Stimulated activated CD4-positive, alpha-beta T cell treated with anti-CD3 and anti-CD28 coated beads, TNF-alpha, amount 100 ng/mL, for 48 hours (primary cell): Measurements from ENCODE around the gene PRR7.

Experiments used
- DNase-seq, 3 donors: peaks; one replicate each; pipeline ENCODE4 v3.0.0-alpha.2; 2020; ENCODE audit warnings: low read depth in 3 of 3

PRR7 gene

DNA sequence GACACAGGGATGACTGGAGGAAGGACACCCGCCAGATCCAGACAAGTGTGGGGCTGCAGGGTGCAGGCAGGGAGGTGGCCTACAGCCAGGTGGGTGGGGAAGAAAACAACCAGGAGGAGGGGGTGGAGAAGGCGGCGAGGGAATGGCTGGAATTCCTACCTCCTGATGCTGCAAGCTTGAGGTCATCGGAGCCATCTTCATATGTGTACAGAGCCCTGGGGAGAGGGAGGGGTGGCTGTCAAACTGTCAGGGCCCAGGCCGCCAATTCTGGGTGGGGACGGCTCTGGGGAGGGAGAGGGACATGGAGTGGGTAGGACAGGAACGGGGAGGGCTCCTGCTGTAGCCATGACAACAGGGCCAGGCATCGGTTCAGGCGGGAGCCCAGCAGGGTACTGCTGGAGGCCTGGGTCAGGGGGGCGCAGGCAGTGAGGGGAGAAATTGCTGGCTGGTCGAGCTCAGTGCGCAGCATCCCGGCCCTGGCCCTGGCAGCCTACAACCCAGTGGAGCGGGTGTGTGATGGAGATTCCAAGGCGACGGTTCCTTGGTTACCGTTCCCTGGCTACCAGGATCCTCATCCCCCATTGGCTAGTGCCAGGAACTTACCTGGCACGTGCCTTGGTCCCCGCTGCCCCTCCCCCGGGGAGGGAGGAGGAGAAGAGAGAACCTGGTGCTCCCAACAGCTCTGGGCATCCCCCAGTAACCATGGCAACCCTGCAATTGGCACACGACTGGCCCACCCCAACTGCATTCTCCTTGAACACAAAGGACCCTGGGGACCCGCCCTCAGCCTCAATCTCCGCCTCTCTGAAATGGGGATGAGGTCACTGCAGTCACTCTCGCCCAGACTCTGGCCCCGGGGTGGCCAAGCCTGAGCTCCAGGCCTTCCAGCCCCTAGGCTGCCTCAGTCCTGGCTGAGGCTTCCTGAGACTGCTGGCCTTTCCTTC lies 22.3 kb downstream of the PRR7 start:
- DNase-seq = no peak

DNA sequence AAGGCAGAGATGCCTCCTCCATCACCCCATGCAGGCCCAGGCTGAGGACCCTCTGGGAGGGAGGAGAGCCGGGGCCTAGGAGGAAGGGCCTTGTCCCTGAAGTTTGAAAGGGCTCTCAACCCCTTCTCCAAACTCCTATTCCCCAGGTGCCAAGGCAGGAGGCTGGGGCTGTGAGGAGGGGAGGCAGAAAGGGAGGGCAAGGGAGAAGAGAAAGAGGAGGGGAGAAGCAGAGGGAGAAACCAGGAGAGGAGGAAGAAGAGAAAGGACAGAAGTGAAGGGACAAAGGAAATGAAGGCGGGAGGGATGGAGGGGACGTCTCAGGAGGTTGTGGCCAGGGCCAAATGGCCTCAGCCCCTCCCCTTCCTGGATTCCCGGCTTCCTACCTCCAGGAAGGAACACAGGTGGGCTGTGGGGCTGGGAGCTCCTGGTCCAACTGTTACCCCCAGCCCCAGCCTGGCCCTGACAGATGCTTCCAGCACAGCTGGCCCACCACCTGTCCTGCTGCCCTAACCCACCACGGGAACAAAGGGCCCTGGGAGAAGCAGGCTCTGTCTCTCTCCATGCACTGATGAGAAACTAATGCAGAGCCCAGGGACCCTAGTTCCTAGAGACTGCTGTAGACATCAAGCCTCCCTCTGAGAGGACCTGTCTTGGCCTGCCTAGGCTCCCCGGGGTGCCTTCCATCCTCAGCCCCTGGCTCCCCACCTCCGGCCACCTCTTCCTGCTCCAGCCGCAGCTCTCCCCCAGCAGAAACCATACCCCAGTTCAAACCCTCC lies 23.3 kb downstream of the PRR7 start:
- DNase-seq = no peak

DNA sequence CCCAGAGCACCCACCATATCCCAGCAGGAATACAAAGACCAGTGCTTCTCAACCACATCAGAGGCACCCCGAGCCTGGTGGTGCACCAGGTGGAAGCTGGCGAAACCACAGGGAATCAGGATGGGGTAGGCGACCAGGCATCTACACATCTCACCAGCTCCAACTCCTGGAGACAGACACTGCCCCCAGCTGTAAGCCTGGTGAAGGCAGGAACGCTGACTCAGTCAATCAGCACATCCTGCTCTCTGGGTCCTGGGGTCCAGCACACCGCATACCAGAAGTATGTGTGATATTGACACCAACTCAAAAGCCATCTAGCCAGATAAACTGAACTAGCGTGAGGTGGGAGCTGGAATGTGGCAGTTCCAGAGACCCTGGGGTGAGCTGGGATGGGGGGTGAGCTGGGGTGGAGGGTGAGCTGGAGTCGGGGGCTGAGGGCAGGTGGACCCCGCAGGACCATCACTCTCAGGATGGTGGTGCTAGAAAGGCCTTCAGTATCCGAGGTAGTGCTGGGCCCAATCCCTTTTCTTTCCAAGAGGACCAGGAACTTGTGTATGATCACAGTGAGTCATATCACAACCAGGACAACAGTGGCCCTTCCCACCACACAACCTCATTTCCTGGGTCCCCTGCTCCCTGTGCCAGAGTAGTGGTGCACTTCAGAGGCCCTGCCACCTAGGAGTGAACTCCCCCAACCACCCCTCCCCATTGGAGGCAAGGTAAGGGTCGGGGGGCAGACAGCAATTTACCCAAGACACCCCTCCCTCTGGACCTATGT lies 24.3 kb downstream of the PRR7 start:
- no peak for DNase-seq

DNA sequence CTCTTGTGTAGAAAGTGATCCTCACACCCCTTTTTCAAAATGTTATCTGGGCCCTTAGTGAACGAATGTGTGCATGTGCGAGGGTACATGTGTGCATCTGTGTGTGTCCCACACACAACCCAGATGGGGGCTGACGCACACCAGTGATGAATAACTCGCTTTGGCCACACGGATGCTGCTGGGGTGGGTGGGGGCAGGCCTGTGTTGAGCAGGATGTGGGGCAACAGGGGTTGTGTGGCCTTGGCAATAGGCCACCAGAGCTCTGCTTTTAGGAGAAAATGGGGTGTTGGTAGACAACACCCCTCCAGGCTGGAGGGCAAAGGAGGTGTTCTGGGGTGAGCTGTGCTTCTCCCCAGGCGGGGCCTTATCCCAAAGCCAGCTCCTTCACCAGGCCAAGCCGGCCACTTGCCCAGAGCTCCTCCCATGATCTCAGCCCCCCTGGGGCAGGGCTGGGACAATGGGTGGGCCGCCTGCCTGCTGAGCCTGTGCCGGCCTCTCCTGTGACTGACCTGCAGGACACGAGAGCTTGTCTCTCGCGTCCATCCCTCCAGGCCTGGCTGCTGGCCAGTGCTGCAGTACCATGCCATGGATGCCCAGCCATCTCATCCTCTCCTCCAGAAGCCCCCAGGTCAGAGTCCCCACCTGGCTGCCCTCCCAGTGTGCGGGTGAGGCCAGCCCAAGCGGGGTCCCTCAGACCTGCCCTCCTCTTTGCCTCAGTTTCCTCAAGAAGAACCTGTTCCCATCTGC lies 25.2 kb downstream of the PRR7 start:
- no peak for DNase-seq

DNA sequence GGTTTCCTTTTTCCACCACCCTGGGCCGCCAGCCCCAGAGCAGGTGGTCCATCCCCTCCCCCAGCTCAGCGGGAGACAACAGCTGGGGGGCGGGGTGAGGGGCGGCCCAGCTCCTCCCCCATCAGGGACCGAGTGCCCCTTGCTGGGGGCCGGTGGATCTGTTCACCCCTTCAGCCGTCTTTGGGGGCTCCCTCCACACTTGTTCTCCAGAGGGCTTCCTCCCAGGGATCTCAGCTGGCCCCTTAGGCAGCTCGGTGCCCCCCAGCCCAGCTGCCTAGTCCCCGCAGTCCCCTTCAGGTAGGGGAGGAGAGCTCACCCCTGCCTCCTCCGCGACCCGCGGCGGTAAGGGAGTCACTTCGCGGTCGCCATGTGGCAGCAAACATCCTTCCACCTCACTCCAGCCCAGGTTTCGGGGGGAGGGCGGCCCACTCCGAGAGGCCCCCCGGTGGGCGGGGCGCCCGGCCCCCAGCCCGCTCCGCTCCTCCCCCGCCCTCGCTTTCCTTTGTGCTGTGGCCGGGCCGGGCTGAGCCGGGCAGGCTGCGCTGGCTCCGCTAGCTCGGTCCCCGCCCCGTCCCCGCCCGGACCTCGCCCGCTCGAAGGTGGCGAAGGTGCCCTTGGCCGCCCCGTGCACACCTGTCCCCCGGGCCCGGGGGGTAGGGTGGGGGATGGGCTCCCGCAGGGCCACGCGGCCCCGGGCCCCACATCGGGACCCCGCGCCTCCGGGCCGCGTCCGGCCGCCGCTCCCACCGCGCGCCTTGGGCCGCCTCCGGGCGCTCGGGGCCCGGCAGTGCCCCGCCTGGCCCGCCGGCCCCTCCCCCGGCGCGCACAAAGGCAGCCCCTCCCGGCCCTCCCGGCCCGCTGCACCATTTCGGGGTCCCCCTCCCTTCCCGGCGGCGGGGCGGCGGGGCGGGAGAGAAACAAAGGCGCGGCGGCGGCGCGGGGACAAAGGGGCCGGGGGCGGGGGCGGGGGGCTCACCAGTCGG lies 26.1 kb downstream of the PRR7 start:
- DNase-seq = peak in 1 of 3 donors; percentile 56

DNA sequence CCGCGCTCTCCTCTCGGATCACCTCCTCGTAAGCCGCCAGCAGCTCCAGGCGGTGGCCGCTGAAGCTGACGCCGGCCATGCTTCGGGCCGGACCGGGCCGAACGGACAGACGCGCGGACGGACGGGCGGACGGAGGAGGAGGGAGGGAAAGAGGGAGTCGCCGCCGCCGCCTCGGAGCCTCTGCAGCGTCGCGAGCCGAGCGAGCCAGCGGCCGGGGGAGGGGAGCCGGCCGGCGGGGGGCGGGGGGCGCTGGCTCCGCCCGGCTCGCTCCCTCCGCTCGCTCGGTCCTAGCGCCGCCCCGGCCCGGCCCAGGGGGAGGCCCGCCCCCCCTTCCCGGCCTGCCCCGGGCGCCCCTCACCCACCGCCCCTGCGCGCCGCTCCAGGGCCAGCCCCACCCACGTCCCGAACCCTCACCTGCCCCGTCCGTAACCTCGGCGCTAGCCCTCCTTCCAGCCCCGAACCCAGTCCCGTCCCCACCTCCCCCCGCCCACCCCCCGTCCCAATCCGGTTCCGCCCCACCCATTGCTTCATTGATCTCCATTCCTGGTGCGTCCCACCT lies 26.9 kb downstream of the PRR7 start, which contains the start of gene DBN1:
Gene DBN1 (minus strand): TSS at position 192 of the 559 bp plus-strand sequence. CDS start 113 bp downstream, at position 79.
- no peak for DNase-seq

DNA sequence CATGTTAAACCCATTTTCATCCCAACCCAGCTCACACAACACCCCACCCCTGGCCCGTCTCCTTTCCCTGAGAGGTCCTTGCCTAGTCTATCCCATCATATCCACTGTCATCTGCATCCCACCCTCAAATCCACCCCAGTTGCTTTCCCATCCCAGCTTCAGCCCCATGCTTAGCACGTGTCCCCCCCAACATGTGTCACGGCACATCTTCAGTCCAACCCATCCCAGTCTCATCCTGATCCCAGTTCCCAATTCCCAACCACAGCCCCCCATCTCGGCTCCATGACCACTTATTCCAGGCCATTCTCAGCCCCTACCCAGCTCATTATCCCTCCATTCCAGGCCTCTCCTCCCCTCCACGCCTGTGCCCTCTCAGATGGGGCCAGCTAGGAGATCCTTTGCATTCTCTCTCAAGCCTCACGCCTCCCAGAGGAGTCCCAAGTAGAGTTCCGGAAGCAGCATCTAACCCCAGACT lies 27.4 kb downstream of the PRR7 start:
- no peak for DNase-seq

DNA sequence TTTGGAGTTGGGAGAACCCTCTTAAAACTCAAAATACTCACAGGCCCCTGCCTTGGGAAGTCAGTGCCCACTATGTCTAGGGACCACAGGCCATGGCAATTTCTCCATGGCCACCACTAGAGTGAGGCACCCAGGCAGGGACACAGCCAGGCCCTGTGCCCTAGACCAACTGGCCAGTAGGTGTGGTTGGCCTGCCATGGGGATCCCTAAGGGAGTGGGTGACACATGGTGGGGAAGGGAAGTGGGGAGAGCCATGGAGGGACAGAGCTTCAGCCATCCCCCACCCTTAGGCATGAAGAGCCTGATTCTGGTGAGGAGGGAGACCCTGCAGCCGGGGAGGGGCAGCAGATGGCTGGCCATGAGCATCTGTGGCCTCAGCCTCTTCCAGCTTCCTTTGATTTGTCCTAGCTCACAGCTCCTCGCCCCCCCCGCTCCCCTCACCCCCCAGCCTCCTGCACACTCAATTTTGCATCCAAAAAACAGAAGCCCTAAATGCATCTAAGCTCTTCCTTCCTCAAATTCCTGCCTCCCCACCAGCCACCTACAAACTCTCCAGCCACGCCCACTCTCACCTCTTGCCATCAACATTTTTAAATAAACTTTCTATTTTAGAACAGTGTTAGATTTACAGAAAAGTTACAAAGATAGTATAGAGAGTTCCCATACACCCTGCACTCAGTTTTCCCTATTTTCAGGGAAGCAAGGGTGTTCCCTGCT lies 28.4 kb downstream of the PRR7 start:
- DNase-seq = no peak

DNA sequence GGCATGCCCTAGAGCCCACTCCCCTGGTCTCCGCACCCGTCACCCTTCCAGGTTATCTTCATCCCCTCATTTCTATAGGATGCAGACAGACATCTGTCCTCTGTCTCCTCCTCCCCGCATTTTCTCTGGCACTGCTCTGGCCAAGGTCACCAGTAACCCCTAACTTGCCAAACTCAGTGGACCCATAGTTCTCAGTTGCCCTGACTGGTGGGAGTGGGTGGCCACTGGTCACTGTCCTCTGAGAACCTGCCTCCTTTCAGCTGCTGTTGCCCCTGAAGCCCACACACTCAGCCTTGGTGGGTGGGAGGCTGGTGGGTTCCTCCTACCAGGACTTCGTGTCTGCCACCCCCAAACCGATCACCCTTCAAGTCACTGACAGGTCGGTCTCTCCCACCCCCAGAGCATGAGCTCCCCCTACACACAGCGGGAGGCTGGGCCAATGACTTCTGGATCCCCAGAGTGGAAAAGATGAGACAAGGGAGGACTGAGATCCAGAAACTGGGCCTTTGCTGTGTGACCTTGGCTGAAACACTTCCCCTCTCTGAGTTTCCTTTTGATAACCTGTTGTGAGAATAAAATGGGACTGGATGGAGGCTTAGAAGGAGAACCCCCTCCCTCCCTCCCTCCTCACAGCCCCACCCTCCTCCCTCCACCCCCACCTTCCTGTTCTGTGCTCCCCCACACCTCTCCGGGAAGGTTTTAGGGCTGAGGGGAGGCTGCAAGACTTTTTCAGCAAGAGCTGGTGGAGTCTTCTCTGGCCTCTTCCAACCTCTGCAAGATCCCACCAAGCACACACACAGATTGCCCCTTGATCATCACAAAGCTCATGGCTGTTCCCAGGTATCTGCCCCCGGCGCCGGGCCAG lies 29.2 kb downstream of the PRR7 start:
- DNase-seq = no peak

DNA sequence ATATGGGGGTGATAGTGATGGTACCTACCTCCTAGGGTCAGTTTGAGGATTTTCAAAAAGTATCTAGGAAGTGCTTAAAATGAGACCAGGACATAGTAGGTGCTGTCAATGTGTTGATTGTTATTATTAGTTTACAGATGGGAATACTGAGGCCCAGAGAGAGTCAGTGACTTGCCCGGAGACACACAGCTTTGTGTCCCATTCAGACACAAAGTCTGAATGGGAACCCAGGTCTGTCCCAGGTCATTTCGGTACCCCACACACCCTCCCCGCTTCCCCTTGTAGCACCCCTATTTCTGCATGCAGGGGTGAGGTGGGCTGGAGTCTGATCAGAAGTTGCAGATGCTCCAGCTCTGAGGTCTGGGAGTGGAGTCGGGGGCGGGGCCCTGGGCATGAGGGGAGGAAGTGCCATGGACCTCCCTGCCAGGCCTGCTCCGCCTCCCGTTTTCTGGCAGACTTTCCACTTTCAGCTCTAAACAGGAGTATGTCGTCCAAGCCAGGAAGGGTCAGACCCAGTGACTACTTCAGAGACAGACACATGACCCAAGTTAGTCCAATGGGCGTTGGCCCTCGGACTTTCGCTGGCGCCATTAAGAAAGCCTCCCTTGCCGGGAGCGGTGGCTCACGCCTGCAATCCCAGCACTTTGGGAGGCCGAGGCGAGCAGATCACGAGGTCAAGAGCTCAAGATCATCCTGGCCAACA lies 30.1 kb downstream of the PRR7 start:
- DNase-seq = no peak

DNA sequence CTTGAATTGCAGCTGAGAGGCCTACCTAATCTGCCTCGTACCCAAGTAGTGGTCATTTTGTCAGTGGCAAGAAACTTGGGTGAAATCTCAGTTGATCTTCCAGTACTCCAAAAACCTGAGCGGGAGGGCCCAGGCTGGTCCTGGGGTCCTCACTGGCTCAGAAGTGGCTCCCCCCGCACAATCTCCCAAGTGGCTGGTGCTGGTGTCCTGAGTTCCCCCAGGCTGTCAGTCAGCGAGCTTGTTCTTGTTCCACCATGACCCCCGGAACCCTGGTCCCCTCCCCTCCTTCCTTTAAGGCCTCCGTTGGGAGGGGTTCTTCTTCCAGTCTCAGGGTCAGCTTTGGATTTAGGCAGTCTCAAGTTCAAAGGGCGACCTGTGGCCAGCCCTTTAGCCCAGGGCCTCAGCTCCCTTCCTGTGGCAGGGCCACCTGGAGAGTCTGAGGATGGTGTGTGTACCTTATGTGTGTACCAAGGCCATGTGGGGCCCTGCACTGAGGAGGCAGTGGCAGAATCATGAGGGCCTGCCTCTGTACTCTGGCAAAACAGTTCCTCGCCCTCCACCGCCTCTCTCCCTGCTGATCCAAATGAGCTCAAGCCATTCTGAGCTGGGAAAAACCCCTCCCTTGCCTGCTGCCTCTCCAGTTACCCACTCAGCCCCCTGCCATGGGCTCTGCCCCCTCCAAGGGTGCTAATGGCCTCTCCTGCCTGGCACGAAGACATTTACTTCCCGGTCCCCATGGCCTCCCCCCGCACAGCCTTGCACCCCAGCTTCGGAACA lies 31.3 kb downstream of the PRR7 start:
- DNase-seq = no peak

DNA sequence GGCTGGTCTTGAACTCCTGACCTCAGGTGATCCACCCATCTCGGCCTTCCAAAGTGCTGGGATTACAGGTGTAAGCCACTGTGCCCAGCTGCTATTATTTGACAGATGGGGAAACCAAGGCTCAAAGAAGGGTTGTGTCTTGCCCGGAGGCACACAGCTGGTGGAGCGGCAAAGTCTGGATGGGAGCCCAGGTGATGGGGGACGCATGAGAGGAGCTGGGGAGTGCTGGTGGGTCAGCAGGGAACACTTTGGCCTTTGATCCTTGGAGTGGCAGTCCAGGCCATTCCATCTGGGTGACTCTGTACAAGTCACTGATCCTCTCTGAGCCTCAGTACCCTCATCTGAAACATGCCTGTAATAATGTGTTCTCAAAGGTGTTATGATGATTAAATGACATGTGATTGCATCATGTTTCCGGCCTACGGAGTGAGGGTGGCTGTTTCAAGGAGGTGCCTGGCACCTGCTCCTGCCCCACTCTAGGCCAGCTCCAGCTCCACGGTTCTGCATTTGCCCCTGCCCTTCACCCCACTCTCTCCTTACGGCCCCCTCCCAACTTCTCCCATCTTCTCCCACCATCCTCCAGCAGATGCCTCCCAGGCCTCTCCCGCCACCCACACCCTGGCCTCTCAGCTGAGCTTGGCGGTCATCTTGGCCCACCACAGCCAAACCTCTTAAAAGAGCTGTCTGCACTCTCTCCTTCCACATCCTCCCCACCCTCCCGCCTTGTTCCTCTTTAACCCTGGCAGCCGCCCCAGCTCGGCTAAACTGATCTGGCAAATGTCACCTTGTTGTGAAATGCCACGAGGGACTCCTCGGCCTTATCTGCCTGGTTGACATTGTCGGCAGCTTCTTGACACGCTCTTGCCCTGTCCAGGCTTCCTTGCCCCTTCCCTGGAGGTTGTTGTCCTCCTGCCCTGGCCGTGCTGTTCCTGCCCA lies 32.4 kb downstream of the PRR7 start:
- DNase-seq = no peak

DNA sequence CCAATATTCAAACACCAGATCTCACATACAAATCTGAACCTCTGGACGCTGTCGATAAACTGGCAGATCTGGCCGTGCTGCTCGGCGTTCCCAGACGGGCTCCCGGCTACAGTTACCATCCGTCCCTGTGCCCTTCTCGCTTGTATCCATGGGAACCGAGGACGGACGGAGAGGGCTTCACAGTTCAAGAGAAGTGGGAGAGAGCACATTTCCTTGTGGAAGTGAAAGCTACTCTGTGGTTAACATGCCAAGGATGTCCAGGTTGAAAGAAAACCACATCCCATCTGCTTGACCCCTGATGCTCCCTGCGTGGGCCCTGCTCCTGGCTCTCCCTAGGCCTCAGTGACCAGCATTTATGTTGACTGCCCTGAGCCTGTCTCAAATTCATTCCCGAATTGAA lies 33.2 kb downstream of the PRR7 start:
- no peak for DNase-seq

DNA sequence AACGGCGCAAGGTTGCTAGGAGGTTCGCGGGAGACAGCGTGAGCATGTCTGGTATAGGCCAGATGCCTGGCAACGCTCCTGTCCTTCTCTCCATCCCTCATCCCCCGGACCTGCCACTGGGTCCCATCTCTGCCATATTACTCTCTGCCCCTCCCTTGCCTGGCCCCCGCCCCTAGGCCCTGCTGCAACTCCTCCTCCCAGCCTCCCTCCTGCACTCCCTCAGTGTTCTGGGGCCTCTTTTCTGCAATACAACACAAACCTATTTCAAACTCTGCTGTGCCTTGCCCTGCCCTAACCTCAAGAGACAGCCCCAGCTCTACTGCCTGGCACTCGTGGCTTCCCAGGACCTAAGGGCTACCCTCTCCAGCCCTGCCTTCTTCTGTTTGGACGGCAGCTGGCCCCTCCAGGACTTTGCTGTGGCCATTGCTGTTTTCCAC lies 35.8 kb downstream of the PRR7 start:
- DNase-seq = no peak

DNA sequence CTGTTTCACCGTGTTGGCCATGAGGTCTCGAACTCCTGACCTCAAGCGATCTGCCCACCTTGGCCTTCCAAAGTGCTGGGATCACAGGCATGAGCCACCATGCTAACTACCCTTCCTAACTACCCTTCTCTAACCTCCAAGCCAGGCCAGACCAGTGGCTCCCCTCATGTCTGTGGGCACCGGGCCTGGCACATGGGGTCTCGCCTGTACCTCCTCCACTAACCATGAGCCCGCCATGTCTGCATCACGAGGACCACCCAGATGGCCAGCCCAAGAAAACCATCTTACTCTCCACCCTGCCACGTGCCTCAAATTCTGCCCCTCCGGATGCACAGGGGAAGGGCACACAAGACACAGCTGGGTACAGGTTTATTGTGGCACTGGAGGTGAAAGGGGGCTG lies 36.4 kb downstream of the PRR7 start:
- DNase-seq = no peak
